Measurements from ENCODE around the gene STAT6. TPM values are rescaled to one million over a fixed set of nuclear protein-coding genes. Genes with fewer than 3 reads are reported as not detected.
A peak's percentile ranks its signal among the peaks of the same experiment; 100 is the strongest.

STAT6 gene
- 37.1 and 42.2 TPM in 2 replicates for polyA plus RNA-seq (2014; cell fraction: cytosol; rRNA removed)
- 129 TPM in 2 replicates for polyA plus RNA-seq (2014; cell fraction: nucleus; rRNA removed)

- DNase-seq (ENCODE audit: low spot score), result peak; percentile 52
These were observed at the start of gene STAT6 for GRCh38 chr12:57111031-57111734. STAT6 (minus strand) TSS chr12:57111362; CDS start chr12:57108278, 3,084 bp downstream.

GRCh38 chr12:57160741-57161140 is 49.6 kb upstream of the STAT6 start:
- DNase-seq (ENCODE audit: low spot score), result no peak

DNA sequence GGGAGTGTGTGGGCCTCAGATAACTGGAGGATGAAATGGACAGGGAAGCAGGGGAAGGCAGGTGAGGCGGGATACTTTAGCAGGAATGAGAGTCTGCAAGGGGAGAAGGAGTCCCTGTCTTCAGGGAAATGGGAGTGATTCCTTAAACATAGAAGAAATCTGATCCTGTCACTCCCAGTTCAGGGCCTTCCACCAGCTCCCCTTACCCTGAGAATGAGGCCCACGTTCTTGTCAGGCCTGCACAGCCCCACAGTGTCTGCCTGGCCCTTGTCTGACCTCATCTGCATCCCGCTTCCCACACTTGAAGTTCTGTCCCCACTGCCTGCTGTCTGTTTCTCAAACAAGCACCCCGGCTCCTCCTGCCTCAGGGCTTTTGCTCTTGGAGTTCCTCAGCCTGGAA is 48.9 kb upstream of the STAT6 start:
- no peak for DNase-seq (ENCODE audit: low spot score)

DNA sequence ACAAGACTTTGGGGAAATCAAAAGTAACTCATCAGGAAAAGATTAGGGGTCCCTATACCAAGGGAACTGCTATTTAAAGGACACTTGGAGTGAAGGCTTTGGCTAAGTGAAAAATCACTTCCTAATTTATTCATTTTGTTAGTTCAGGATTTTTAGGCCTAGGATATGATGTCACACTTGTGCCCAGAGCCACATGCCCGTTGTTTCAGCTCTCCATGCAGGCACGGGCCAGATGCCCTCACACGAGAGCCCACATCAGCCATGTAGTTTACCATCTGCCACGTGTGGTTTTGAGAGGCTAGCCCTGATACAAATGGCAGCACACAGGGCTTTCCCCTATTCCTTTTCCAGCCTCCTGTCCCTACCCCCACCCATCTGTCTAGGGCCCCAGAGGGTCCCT is 48.1 kb upstream of the STAT6 start:
- no peak for DNase-seq (ENCODE audit: low spot score)

- DNase-seq (ENCODE audit: low spot score), result no peak
These were observed 47.5 kb upstream of the STAT6 start for GRCh38 chr12:57158665-57159064.

GRCh38 chr12:57158186-57158585 is 47.0 kb upstream of the STAT6 start:
- DNase-seq (ENCODE audit: low spot score), result no peak

DNA sequence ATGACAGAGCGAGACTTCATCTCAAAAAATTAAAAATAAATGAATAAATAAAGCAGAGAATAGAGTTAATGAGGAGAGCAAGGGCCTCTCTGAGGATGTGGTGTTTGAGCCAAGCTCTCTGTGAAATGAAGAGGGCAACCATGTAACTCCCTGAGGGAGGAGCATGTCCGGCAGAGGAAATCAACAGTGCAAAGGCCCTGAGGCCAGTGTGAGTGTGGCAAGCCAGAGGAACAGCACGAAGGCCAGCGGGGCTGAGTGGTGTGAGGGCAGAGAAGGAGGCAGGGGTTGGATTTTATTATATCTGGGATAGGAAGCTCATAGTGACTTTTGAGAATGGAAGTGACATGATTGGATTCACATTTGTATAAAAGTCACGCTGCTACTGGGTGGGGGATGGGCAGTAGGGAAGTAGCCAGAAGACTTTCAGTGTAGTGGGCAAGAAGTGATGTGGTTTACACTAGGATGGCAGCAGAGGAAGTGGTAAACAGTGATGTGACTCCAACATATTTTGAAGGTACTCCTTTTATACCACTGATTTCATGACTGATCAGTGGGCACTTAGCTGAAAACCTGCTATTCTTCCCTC is 46.5 kb upstream of the STAT6 start:
- DNase-seq (ENCODE audit: low spot score), result no peak

DNA sequence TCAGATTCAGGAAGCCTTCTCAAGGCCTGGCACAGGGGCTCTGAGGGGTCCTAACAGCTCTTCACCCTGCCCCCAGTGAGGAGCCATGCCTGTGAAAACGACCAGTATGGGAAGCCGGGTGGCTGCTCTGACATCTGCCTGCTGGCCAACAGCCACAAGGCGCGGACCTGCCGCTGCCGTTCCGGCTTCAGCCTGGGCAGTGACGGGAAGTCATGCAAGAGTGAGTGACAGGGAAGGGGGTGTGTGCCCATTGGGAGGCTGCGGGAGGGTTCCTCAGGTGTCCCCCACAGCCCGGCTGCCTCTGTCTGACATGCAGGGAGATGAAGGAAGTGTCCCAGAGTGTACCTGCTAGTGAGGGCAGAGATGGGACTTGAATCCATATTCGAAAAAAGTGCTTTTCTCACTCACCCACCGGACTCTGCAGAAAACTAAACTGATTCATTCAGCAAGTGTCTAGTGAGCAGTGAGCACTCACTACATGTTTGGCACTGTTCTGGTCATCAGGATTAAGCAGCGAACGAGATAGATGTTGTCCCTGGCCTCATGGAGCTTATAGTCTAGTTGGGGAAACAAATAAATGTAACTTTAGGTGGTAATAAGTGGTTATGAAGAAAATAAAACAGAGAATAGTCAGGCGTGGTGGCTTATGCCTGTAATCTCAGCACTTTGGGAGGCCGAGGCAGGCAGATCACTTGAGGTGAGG is 45.7 kb upstream of the STAT6 start:
- DNase-seq (ENCODE audit: low spot score), result no peak

DNA sequence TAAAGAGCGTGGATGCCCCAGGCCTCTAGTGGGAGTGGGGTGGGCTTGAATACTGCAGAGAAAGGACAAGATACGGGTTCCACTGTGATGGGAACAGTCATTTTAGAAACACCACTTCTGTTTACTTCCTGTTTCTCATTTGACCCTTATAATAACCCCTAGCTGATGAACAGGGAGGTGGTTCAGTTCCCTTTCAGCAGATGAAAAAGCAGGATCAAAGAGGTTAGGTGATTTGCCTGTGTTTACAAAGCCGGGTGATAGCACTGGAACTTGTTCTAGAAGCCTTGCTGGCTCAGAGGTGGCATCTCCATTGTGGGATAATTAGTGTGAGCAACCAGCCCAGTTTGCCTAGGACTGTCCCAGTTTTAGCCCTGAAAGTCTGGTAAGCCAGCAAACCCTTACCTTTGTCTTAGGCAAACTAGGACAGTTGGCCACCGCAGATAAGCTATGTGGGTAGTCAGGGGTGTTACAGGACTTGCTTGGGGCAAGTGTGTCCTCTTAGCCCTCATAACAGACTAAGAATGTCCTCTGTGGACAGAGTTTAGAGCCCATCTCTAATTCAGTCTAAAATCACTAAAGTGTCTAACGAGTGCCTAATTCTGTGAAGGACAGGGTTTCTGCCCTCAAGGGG is 43.8 kb upstream of the STAT6 start:
- DNase-seq (ENCODE audit: low spot score), result no peak

- DNase-seq (ENCODE audit: low spot score), result peak; percentile 65
These were observed 42.9 kb upstream of the STAT6 start for GRCh38 chr12:57154076-57154475.

DNA sequence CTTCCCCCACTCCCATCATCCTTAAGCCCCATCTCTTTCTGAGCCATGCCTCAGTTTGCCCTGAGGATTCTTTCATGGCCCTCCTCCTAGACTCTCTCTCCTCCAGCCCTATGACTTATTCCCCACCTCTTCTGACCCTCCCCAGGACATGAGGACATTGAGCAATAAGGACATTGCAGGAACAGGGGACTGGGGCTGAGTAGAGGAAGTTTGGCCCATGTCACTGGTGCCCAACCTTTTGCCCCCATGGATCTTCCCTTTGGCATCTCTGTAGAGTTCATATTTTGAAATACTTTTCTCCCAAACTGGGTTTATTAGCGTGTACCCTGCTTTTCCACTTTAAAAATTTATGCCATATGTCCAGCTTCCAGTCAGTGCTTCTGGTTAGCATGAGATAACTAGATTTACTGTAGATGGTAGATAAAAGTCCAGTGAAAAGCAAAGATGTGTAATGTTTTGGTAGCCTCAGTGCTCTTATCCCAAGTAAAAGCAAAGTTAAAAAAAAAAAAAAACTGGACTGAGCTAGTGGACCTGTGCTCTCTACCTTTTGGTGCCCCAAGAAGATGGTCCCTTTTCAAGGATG is 42.3 kb upstream of the STAT6 start:
- peak; percentile 58 for DNase-seq (ENCODE audit: low spot score)

GRCh38 chr12:57152639-57153038 is 41.5 kb upstream of the STAT6 start:
- DNase-seq (ENCODE audit: low spot score), result no peak

DNA sequence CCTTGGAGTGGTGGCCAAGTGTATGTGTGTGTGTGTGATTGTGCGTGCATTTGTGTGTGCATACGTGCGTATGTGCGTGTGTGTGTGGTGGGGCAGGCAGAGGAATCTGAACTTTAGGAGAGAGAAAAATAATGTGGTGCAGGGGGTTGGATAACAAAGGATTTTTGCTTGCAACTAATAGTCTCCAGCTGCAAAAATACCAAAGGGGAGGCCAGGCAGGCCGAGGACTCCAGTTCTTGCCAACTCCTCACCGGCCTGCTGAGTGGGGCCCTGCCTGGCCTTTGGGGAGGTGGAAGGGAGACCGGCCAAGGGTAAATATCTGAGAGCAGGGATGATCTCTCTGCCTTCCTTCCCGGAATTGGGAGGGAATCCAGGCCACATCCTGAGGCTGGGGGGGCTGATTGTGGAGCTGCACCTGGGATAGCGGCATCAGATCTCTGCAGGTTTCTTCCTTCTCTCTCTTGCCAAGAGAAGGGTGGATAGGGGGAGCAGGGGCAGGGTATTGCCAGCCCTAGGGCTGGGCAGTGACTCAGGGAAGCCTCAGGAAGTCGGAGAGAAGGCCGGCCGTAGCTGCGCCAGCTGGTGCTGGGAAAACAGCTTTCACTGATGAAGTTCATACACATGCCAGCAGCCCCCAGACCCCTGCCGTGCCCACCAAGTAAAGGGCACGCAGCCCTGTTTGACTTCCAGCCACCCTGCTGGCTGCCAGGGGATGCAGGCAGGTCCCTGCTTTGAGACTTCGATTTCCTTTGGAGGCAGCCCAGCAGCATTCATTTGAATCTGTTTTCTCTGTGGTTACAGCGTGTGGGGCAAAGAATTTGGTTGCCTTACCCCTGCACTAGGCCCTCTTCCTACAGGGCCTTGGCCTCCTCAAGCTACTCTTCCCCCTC is 40.8 kb upstream of the STAT6 start:
- no peak for DNase-seq (ENCODE audit: low spot score)

- DNase-seq (ENCODE audit: low spot score), result no peak
These were observed 39.3 kb upstream of the STAT6 start for GRCh38 chr12:57150400-57151000.

GRCh38 chr12:57149245-57149900 is 38.2 kb upstream of the STAT6 start:
- DNase-seq (ENCODE audit: low spot score), result no peak

- no peak for DNase-seq (ENCODE audit: low spot score)
These were observed 37.5 kb upstream of the STAT6 start for GRCh38 chr12:57148469-57149244.

DNA sequence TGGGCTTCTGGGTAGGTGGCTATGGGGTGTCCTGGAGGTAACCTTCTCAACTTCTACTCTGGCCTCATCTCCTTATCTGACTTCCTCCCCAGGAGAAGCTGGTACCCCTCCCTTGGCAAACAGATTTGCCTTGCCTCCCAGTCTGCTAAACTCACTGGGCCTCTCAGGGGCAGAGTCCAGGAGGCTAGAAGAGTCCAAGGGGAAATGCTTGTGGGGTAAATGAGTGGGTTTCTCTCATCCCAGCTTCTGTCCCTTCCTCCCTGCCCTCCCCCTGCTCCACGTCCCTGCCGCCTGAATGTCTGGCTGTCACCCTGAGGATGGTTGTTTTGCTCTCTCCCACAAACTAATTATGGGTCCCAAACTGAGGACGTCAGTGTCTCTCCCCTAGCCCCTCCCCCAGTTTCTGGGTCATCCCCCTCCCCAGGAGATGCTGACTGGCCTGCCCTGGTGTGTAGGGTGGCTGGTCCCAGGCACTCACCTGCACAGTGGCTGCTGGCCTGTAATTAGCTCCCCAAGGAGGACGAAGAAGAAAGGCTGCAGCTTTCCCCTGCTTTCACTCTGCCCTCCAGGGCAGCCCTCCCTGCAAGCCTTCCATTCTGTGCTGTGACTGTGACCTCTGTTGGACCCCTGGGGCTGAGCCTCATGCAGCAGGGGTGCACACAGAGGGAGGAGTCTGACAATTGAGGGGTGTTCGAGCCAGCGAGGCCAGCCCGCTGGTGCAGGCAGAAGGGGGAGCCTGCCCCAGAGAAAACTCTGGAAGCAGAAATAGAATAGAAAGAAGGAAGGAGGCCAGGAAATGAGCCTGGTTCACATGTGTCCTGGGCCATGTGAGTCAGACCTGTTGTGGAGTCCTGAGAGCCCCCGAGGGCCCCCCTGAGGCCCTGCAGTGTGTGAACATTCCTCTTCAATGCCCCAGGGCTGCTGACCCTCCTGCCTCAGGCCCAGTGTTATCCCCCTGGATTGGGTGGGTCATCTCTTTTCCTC is 36.1 kb upstream of the STAT6 start, which contains the start of gene LRP1-AS:
LRP1-AS (minus strand) TSS at position 659 of the 984 bp plus-strand sequence.
- DNase-seq (ENCODE audit: low spot score), result peak; percentile 77

DNA sequence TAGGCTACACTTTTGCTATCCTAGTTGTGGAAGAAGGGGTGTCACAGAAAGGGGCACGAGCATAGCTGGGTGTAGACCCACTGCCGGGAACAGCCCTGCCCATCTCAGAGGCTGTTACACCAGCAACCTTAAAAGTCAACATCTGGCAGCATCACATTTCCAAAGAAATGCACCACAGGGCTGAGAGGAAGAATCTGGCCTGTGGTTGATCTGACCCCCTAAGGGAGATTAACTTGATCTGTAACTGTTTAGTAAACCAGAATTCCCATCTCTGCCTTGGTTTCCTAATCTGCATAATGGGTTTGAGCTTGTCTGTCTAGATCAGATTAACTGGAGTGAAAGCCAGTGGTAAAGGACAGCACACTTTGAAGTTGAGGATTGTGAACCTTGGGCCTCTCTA is 34.9 kb upstream of the STAT6 start:
- DNase-seq (ENCODE audit: low spot score), result no peak

Measured in SK-N-DZ (cell line).